ENCODE measurements around the gene DFFB. TPM values are rescaled to one million over a fixed set of nuclear protein-coding genes. Genes with fewer than 3 reads are reported as not detected.

DFFB gene
- total RNA-seq, 1 experiment from 2014 or later, result 9.0 TPM

GRCh38 chr1:3893190-3893589, 35.9 kb downstream of the DFFB start:
- H3K9ac ChIP-seq (ENCODE audit: low read length), result no peak overlapping the region
- no TSS peak for BruUV-seq (replicated peaks)
- H3K9me2 ChIP-seq (ENCODE audit: insufficient read depth), result no peaks in the 10 kb centered on the region
- H3K79me2 ChIP-seq (ENCODE audit: insufficient read depth, low read length), result peaks cover 62% of the 10 kb centered on the region
- H4K20me1 ChIP-seq (ENCODE audit: insufficient read depth), result no peaks in the 10 kb centered on the region
- H3K4me2 ChIP-seq (ENCODE audit: low read length), result no peak overlapping the region
- intact Hi-C loops (cut with micrococcal nuclease), result no loop called here
- ChIA-PET CTCF (no interaction called here), POLR2A (no interaction called here), RAD21 (ENCODE audit: low non-redundant PET in 1 of 2, low total read pairs in 2 of 2, uncharacterized antibody in 2 of 2, unreplicated experiment in 2 of 2) (no interaction called here)
- peaks cover 14 to 20% of the 10 kb centered on the region in 2 experiments; a peak in 3 of 4 replicates for H3K36me3 ChIP-seq (ENCODE audit: control insufficient read depth in 1 of 2, insufficient read depth in 2 of 2, low read length in 2 of 2)
- no peaks in the 10 kb centered on the region for H3K9me3 ChIP-seq (ENCODE audit: control insufficient read depth in 1 of 2, insufficient read depth in 1 of 2, low read depth in 1 of 2, low read length in 2 of 2)
- no peaks in the 10 kb centered on the region for H3K27me3 ChIP-seq (ENCODE audit: insufficient read depth, low read length)
- no peak for DNase-seq (ENCODE audit: low read depth, low spot score)
- H2AFZ ChIP-seq (ENCODE audit: low read depth, low read length, poor library complexity, severe bottlenecking), result no peak overlapping the region
- TF ChIP-seq SRF (IDR thresholded peaks at IDR 0.05; ENCODE audit: low read depth) (no peak), TCF7L2 (IDR thresholded peaks at IDR 0.05; ENCODE audit: borderline replicate concordance, extremely low read depth, insufficient read depth, insufficient read length) (no peak)
- no peak for ATAC-seq
- no peaks in the 10 kb centered on the region; a peak in 1 of 4 replicates for H3K4me1 ChIP-seq (ENCODE audit: control insufficient read depth in 1 of 2, insufficient read depth in 2 of 2, low read length in 2 of 2)
- H3K4me3 ChIP-seq (replicated peaks in 1 of 2; ENCODE audit: low read depth in 1 of 2, low read length in 2 of 2), result no peak overlapping the region
- no peak overlapping the region for H3K27ac ChIP-seq (ENCODE audit: low read depth, low read length)

GRCh38 chr1:3894626-3895278, 37.5 kb downstream of the DFFB start:
- Histone ChIP-seq H3K4me2 (ENCODE audit: low read length) (no peak overlapping the region), H3K9me3 (ENCODE audit: control insufficient read depth in 1 of 2, insufficient read depth in 1 of 2, low read depth in 1 of 2, low read length in 2 of 2) (no peaks in the 10 kb centered on the region), H3K36me3 (ENCODE audit: control insufficient read depth in 1 of 2, insufficient read depth in 2 of 2, low read length in 2 of 2) (peaks cover 7 to 17% of the 10 kb centered on the region in 2 experiments; a peak in 3 of 4 replicates), H3K79me2 (ENCODE audit: insufficient read depth, low read length) (peaks cover 78% of the 10 kb centered on the region), H3K27me3 (ENCODE audit: insufficient read depth, low read length) (no peaks in the 10 kb centered on the region), H3K9ac (ENCODE audit: low read length) (no peak overlapping the region), H3K27ac (ENCODE audit: low read depth, low read length) (no peak overlapping the region), H3K4me3 (replicated peaks in 1 of 2; ENCODE audit: low read depth in 1 of 2, low read length in 2 of 2) (no peak overlapping the region), H4K20me1 (ENCODE audit: insufficient read depth) (no peaks in the 10 kb centered on the region), H3K4me1 (ENCODE audit: control insufficient read depth in 1 of 2, insufficient read depth in 2 of 2, low read length in 2 of 2) (peaks cover 0 to 9% of the 10 kb centered on the region in 2 experiments; a peak in 1 of 4 replicates), H3K9me2 (ENCODE audit: insufficient read depth) (no peaks in the 10 kb centered on the region), H2AFZ (ENCODE audit: low read depth, low read length, poor library complexity, severe bottlenecking) (no peak overlapping the region)
- no peak for TF ChIP-seq EZH2phosphoT487 (IDR thresholded peaks at IDR 0.05; ENCODE audit: borderline replicate concordance)
- no peak for TF ChIP-seq SIN3A (IDR thresholded peaks at IDR 0.05; ENCODE audit: low read depth)
- TF ChIP-seq EGR1 (IDR thresholded peaks at IDR 0.05; ENCODE audit: low read depth), result no peak
- no peak for TF ChIP-seq POLR2A (IDR thresholded peaks at IDR 0.05; ENCODE audit: borderline replicate concordance, extremely low read depth, insufficient read depth, insufficient read length)
- TF ChIP-seq YY1 (IDR thresholded peaks at IDR 0.05; ENCODE audit: extremely low read depth, insufficient replicate concordance, low read depth, low read length), result no peak
- TF ChIP-seq CBX3 (IDR thresholded peaks at IDR 0.05; ENCODE audit: low read depth), result no peak
- TF ChIP-seq JUND (IDR thresholded peaks at IDR 0.05), result no peak
- no peak for TF ChIP-seq SP1 (IDR thresholded peaks at IDR 0.05; ENCODE audit: low read depth)
- TF ChIP-seq SRF (IDR thresholded peaks at IDR 0.05; ENCODE audit: low read depth), result no peak
- TF ChIP-seq EZH2 (IDR thresholded peaks at IDR 0.05), result no peak
- ChIA-PET RAD21 (ENCODE audit: low non-redundant PET in 1 of 2, low total read pairs in 2 of 2, uncharacterized antibody in 2 of 2, unreplicated experiment in 2 of 2) (no interaction called here), CTCF (no interaction called here), POLR2A (no interaction called here)
- no peak for ATAC-seq
- BruUV-seq (replicated peaks), result no TSS peak
- no peak for DNase-seq (ENCODE audit: low read depth, low spot score)
- intact Hi-C loops (cut with micrococcal nuclease), result no loop called here
